HCT116 (cell line): ENCODE data around the gene C1GALT1C1L. TPM values are rescaled to one million over a fixed set of nuclear protein-coding genes. Genes with fewer than 3 reads are reported as not detected.

Source experiments
- ATAC-seq: fragments of 200-7000 bp; cut with Tn5 transposase; 2 replicates; pipeline ENCODE4 v1.9.1; 2020; ENCODE audit warnings: mild to moderate bottlenecking, moderate library complexity
- BruUV-seq: library from RNA; stranded (reverse); fragments of 400-500 nt; replicated peaks from 2 replicates; lab custom pipeline; 2021; lab: Mats Ljungman, UMichigan
- CTCF ChIA-PET: fragments of 300-600 bp; sonication (Branson Sonifier 250); formaldehyde crosslinking; loops from one replicate; lab custom pipeline; 2021; ENCODE audit warnings: antibody characterized with exemption; lab: Charles Lee
- POLR2A ChIA-PET: fragments of 300-600, 350-600 bp; sonication (Branson Sonifier 250); formaldehyde crosslinking; loops from one replicate; lab custom pipeline; 2021; ENCODE audit warnings: antibody characterized with exemption; lab: Charles Lee
- RAD21 ChIA-PET, 2 experiments: fragments of 300-600 bp; sonication (Branson Sonifier 250); formaldehyde crosslinking; loops; one replicate each; lab custom pipeline; 2023; ENCODE audit warnings: low total read pairs in 2 of 2; ENCODE audit not compliant: uncharacterized antibody in 2 of 2, unreplicated experiment in 2 of 2, low non-redundant PET in 1 of 2; lab: Charles Lee
- DNase-seq: peaks from one replicate; pipeline ENCODE4 v3.0.0-alpha.2; 2010; ENCODE audit warnings: low read depth, low spot score
- H2AFZ ChIP-seq: fragments of 200-600 bp; shearing (Covaris generic), sonication (generic); 2 replicates; pipeline ENCODE4 v1.6.1; 2017; ENCODE audit warnings: low read depth, mixed run types, mixed read lengths, antibody characterized with exemption, low read length; ENCODE audit not compliant: poor library complexity, severe bottlenecking
- H3K27ac ChIP-seq: 2 replicates; pipeline ENCODE4 v1.5.1; 2012; ENCODE audit warnings: low read depth, low read length
- H3K27me3 ChIP-seq: fragments of 200-600 bp; sonication (generic); 2 replicates; pipeline ENCODE4 v1.6.1; 2016; ENCODE audit warnings: mixed run types, low read length, mixed read lengths; ENCODE audit not compliant: insufficient read depth
- H3K36me3 ChIP-seq, 2 experiments: fragments of 200-500 bp in 1 of 2; fragments of 200-600 bp in 1 of 2; sonication (Bioruptor generic) in 1 of 2; sonication (generic) in 1 of 2; 2 replicates each; pipeline versions ENCODE4 v1.5.1 to v1.6.1; 2014 to 2016; ENCODE audit warnings: low read length in 2 of 2, inconsistent platforms in 1 of 2, mixed read lengths in 1 of 2, mixed run types in 1 of 2; ENCODE audit not compliant: insufficient read depth in 2 of 2, control insufficient read depth in 1 of 2
- H3K4me1 ChIP-seq, 2 experiments: fragments of 200-600 bp in 1 of 2; sonication (generic) in 1 of 2; 2 replicates each; pipeline versions ENCODE4 v1.5.1 to v1.6.1; 2012 to 2017; ENCODE audit warnings: low read length in 2 of 2, inconsistent platforms in 1 of 2, mild to moderate bottlenecking in 1 of 2, mixed read lengths in 1 of 2, mixed run types in 1 of 2, moderate library complexity in 1 of 2; ENCODE audit not compliant: insufficient read depth in 2 of 2, control insufficient read depth in 1 of 2
- H3K4me2 ChIP-seq: fragments of 200-600 bp; sonication (generic); 2 replicates; pipeline ENCODE4 v1.6.1; 2017; ENCODE audit warnings: mixed run types, low read length, mixed read lengths
- H3K4me3 ChIP-seq, 2 experiments: fragments of 200-600 bp in 1 of 2; sonication (generic) in 1 of 2; replicated peaks in 1 of 2; 2 replicates each; pipeline ENCODE4 v1.5.1; 2011 to 2016; ENCODE audit warnings: low read length in 2 of 2, control low read depth in 1 of 2, low read depth in 1 of 2, mild to moderate bottlenecking in 1 of 2, mixed read lengths in 1 of 2, mixed run types in 1 of 2
- H3K79me2 ChIP-seq: fragments of 200-600 bp; sonication (generic); 2 replicates; pipeline ENCODE4 v1.6.1; 2017; ENCODE audit warnings: mild to moderate bottlenecking, mixed run types, low read length, moderate library complexity, mixed read lengths; ENCODE audit not compliant: insufficient read depth
- H3K9ac ChIP-seq: fragments of 200-600 bp; sonication (generic); 2 replicates; pipeline ENCODE4 v1.6.1; 2016; ENCODE audit warnings: low read length, mixed read lengths
- H3K9me2 ChIP-seq: fragments of 200-600 bp; sonication (generic), shearing (Covaris generic); 2 replicates; pipeline ENCODE4 v1.6.1; 2017; ENCODE audit warnings: mixed run types, mild to moderate bottlenecking, moderate library complexity; ENCODE audit not compliant: insufficient read depth
- H3K9me3 ChIP-seq, 2 experiments: fragments of 200-500 bp in 1 of 2; fragments of 200-600 bp in 1 of 2; sonication (Bioruptor generic) in 1 of 2; sonication (generic) in 1 of 2; 2 replicates each; pipeline ENCODE4 v1.6.1; 2014 to 2017; ENCODE audit warnings: low read length in 2 of 2, mixed read lengths in 2 of 2, inconsistent platforms in 1 of 2, low read depth in 1 of 2, mild to moderate bottlenecking in 1 of 2, mixed run types in 1 of 2, moderate library complexity in 1 of 2; ENCODE audit not compliant: control insufficient read depth in 1 of 2, insufficient read depth in 1 of 2
- H4K20me1 ChIP-seq: fragments of 200-600 bp; sonication (generic), shearing (Covaris generic); 2 replicates; pipeline ENCODE4 v1.6.1; 2017; ENCODE audit warnings: mixed run types, mild to moderate bottlenecking, moderate library complexity; ENCODE audit not compliant: insufficient read depth
- ELF1 ChIP-seq: IDR thresholded peaks from 2 replicates; pipeline ENCODE4 v1.6.1; 2012; ENCODE audit warnings: low read depth, borderline replicate concordance
- EZH2 ChIP-seq: fragments of 200-600 bp; sonication (generic); IDR thresholded peaks from 2 replicates; pipeline ENCODE4 v1.6.1; 2017; ENCODE audit warnings: antibody characterized with exemption, mixed run types
- EZH2phosphoT487 ChIP-seq: fragments of 200-600 bp; IDR thresholded peaks from 2 replicates; pipeline ENCODE4 v1.6.1; 2018; ENCODE audit warnings: antibody characterized with exemption, borderline replicate concordance
- POLR2A ChIP-seq: IDR thresholded peaks from 2 replicates; pipeline ENCODE4 v1.7.0; 2011; ENCODE audit warnings: borderline replicate concordance; ENCODE audit not compliant: insufficient read depth, insufficient read length; ENCODE audit errors: extremely low read depth
- POLR2AphosphoS5 ChIP-seq: IDR thresholded peaks from 2 replicates; pipeline ENCODE4 v1.6.1; 2011; ENCODE audit warnings: mild to moderate bottlenecking, low read depth, low read length, moderate library complexity
- SP1 ChIP-seq: IDR thresholded peaks from 2 replicates; pipeline ENCODE4 v1.6.1; 2012; ENCODE audit warnings: low read depth
- SRF ChIP-seq: IDR thresholded peaks from 2 replicates; pipeline ENCODE4 v1.6.1; 2012; ENCODE audit warnings: low read depth
- YY1 ChIP-seq: IDR thresholded peaks from 2 replicates; pipeline ENCODE4 v1.6.1; 2011; ENCODE audit warnings: low read length, low read depth, moderate library complexity, mild to moderate bottlenecking; ENCODE audit not compliant: insufficient replicate concordance; ENCODE audit errors: extremely low read depth
- ZFX ChIP-seq: fragments of 450-650 bp; IDR thresholded peaks from 2 replicates; pipeline ENCODE4 v1.6.1; 2017
- ZNF274 ChIP-seq: fragments of 200-500 bp; sonication (Bioruptor generic); IDR thresholded peaks from 2 replicates; pipeline ENCODE4 v1.6.1; 2014; ENCODE audit warnings: mild to moderate bottlenecking, low read depth, low read length, inconsistent platforms
- intact Hi-C: fragments of 100-400 bp; cut with micrococcal nuclease; formaldehyde crosslinking; loops from 2 replicates; pipeline ENCODE4 v1.10.0; 2022
- total RNA-seq: library from RNA; stranded (reverse); gene quantifications from one replicate; pipeline ENCODE4 v1.2.1, GENCODE V29; 2021; ENCODE audit not compliant: unreplicated experiment
- TF ChIP-seq, protein P1 (sequence below): IDR thresholded peaks from 2 replicates; pipeline ENCODE4 v1.6.1; 2012
- TF ChIP-seq, protein P2 (sequence below): IDR thresholded peaks from 2 replicates; pipeline ENCODE4 v1.6.1; 2012
- TF ChIP-seq, protein P3 (sequence below): IDR thresholded peaks from 2 replicates; pipeline ENCODE4 v1.6.1; 2011; ENCODE audit warnings: mild to moderate bottlenecking, low read length, moderate library complexity; ENCODE audit not compliant: insufficient replicate concordance; ENCODE audit errors: extremely low read depth
- TF ChIP-seq, protein P4 (sequence below), 3 experiments: fragments of 200-600 bp in 1 of 3; sonication (generic) in 1 of 3; IDR thresholded peaks in 2 of 3; conservative IDR thresholded peaks in 1 of 3; 2 replicates each; pipeline ENCODE4 v1.5.1; 2012 to 2017; ENCODE audit warnings: low read depth in 2 of 3, low read length in 2 of 3, antibody characterized with exemption in 1 of 3, borderline replicate concordance in 1 of 3, control low read depth in 1 of 3, mild to moderate bottlenecking in 1 of 3, mixed read lengths in 1 of 3, mixed run types in 1 of 3, moderate library complexity in 1 of 3; ENCODE audit not compliant: insufficient read depth in 1 of 3

C1GALT1C1L gene
- total RNA-seq, 1 experiment from 2014 or later = 0.20 TPM

DNA sequence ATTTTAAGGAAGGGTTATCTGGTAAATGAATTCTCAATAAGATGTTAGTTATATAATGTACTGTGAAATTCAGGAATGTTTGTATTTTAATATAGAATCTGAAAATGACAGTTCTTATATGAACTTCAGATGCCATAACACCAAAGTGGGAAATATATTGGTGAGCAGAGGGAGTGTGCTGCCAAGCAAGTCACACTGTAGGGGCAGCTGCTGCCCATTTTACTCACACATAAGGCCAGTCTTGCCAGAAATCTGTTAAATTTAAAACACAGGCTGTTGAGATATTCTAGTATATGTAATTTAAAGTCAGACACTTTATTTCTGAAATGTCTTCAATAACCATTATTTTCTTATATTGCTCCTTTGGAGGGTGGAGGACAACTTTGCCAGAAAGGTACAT is 34.6 kb upstream of the C1GALT1C1L start (continued):
- TF ChIP-seq, protein P1, sequence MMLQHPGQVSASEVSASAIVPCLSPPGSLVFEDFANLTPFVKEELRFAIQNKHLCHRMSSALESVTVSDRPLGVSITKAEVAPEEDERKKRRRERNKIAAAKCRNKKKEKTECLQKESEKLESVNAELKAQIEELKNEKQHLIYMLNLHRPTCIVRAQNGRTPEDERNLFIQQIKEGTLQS = no peak
- TF ChIP-seq EZH2phosphoT487 (no peak), EZH2 (no peak)

DNA sequence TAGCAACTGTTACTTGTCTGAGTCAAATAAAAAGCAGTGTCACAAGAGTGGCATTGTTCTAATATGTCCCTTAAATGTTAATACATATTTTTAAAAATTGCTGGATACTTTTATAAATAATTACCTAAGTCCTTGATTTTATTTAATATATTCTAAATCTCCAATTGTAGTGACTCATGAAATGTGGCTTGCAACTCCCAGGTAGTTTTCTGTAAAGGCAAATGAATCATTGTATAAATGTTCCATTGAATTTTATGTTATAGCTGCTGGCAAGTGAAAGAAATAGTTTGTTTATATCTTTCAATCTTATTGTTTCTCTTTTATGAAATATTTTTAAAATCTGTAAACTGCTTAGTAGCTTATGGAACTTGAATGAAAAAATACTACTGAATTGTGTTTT is 32.7 kb upstream of the C1GALT1C1L start:
- no peak overlapping the region for H3K4me3 ChIP-seq
- TF ChIP-seq ZNF274 = no peak
- TF ChIP-seq, all 23 proteins: peak for 0
- CTCF ChIA-PET = no interaction called here
- Histone ChIP-seq H3K27me3 (no peaks in the 10 kb centered on the region), H2AFZ (no peak overlapping the region), H3K9me2 (no peaks in the 10 kb centered on the region), H3K36me3 (no peaks in the 10 kb centered on the region), H3K27ac (no peak overlapping the region), H3K4me2 (no peak overlapping the region), H3K79me2 (no peaks in the 10 kb centered on the region), H4K20me1 (no peaks in the 10 kb centered on the region), H3K9ac (no peak overlapping the region), H3K4me1 (peaks cover 0 to 7% of the 10 kb centered on the region in 2 experiments; a peak in 2 of 4 replicates), H3K9me3 (no peaks in the 10 kb centered on the region)
- no peak for DNase-seq
- POLR2A ChIA-PET = no interaction called here
- RAD21 ChIA-PET = no interaction called here
- no peak for ATAC-seq
- intact Hi-C loops = no loop called here
- BruUV-seq = no TSS peak

DNA sequence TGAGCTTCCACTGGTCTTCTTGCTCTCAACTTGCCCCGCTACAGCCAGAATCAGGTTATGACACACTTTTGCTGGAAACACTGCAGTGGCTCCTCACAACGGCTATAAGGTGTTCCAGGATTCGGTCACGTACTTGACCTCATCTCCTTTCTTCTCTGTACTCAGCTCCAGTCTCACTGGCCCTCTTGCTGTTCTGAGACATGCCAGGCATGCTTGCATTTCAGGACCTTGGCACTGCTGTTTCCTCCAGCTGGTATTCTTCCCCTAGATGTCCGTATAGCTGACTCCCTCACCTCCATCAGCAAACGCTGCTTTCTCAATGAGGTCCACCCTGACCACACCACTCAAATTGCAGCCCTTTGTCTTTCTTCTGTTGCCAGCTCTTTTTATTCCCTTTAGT is 31.9 kb upstream of the C1GALT1C1L start:
- intact Hi-C loops = no loop called here
- POLR2A ChIA-PET = no interaction called here
- no peaks in the 10 kb centered on the region for H3K9me2 ChIP-seq
- H2AFZ ChIP-seq = no peak overlapping the region
- no peaks in the 10 kb centered on the region for H3K79me2 ChIP-seq
- ATAC-seq = no peak
- no peaks in the 10 kb centered on the region for H4K20me1 ChIP-seq
- no peak overlapping the region for H3K27ac ChIP-seq
- H3K4me1 ChIP-seq = peaks cover 0 to 7% of the 10 kb centered on the region in 2 experiments; a peak in 2 of 4 replicates
- H3K36me3 ChIP-seq = no peaks in the 10 kb centered on the region
- no peak overlapping the region for H3K4me3 ChIP-seq
- H3K4me2 ChIP-seq = no peak overlapping the region
- H3K9ac ChIP-seq = no peak overlapping the region
- RAD21 ChIA-PET = no interaction called here
- H3K9me3 ChIP-seq = no peaks in the 10 kb centered on the region
- CTCF ChIA-PET = no interaction called here
- no TSS peak for BruUV-seq
- no peak for DNase-seq
- no peaks in the 10 kb centered on the region for H3K27me3 ChIP-seq
- TF ChIP-seq POLR2AphosphoS5 = no peak
- TF ChIP-seq, protein P2, sequence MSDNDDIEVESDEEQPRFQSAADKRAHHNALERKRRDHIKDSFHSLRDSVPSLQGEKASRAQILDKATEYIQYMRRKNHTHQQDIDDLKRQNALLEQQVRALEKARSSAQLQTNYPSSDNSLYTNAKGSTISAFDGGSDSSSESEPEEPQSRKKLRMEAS = no peak
- TF ChIP-seq SRF = no peak
- no peak for TF ChIP-seq POLR2A
- TF ChIP-seq ZFX = no peak
- TF ChIP-seq, protein P3, sequence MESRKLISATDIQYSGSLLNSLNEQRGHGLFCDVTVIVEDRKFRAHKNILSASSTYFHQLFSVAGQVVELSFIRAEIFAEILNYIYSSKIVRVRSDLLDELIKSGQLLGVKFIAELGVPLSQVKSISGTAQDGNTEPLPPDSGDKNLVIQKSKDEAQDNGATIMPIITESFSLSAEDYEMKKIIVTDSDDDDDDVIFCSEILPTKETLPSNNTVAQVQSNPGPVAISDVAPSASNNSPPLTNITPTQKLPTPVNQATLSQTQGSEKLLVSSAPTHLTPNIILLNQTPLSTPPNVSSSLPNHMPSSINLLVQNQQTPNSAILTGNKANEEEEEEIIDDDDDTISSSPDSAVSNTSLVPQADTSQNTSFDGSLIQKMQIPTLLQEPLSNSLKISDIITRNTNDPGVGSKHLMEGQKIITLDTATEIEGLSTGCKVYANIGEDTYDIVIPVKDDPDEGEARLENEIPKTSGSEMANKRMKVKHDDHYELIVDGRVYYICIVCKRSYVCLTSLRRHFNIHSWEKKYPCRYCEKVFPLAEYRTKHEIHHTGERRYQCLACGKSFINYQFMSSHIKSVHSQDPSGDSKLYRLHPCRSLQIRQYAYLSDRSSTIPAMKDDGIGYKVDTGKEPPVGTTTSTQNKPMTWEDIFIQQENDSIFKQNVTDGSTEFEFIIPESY = no peak
- TF ChIP-seq EZH2phosphoT487 = no peak
- TF ChIP-seq, protein P1 = no peak
- TF ChIP-seq SP1 = no peak
- TF ChIP-seq ELF1 = no peak
- TF ChIP-seq YY1 = no peak
- TF ChIP-seq, protein P4, sequence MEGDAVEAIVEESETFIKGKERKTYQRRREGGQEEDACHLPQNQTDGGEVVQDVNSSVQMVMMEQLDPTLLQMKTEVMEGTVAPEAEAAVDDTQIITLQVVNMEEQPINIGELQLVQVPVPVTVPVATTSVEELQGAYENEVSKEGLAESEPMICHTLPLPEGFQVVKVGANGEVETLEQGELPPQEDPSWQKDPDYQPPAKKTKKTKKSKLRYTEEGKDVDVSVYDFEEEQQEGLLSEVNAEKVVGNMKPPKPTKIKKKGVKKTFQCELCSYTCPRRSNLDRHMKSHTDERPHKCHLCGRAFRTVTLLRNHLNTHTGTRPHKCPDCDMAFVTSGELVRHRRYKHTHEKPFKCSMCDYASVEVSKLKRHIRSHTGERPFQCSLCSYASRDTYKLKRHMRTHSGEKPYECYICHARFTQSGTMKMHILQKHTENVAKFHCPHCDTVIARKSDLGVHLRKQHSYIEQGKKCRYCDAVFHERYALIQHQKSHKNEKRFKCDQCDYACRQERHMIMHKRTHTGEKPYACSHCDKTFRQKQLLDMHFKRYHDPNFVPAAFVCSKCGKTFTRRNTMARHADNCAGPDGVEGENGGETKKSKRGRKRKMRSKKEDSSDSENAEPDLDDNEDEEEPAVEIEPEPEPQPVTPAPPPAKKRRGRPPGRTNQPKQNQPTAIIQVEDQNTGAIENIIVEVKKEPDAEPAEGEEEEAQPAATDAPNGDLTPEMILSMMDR (IDR thresholded peaks at IDR 0.05 in 2 of 3, conservative IDR thresholded peaks at IDR 0.05 in 1 of 3; ENCODE audit: borderline replicate concordance in 1 of 3, insufficient read depth in 1 of 3, low read depth in 2 of 3, low read length in 2 of 3) = no peak
